ENCODE results near the gene TRAPPC1.

GRCh38 chr17:7944326-7944725 lies 12.6 kb upstream of the TRAPPC1 start:
- TF ChIP-seq CTCF (IDR thresholded peaks at IDR 0.05): no peak
- TF ChIP-seq POLR2A (IDR thresholded peaks at IDR 0.05): no peak
- no peak for TF ChIP-seq POLR2AphosphoS5 (IDR thresholded peaks at IDR 0.05)
